Measurements from ENCODE around the gene ACVR1B.

Gene ACVR1B

DNA sequence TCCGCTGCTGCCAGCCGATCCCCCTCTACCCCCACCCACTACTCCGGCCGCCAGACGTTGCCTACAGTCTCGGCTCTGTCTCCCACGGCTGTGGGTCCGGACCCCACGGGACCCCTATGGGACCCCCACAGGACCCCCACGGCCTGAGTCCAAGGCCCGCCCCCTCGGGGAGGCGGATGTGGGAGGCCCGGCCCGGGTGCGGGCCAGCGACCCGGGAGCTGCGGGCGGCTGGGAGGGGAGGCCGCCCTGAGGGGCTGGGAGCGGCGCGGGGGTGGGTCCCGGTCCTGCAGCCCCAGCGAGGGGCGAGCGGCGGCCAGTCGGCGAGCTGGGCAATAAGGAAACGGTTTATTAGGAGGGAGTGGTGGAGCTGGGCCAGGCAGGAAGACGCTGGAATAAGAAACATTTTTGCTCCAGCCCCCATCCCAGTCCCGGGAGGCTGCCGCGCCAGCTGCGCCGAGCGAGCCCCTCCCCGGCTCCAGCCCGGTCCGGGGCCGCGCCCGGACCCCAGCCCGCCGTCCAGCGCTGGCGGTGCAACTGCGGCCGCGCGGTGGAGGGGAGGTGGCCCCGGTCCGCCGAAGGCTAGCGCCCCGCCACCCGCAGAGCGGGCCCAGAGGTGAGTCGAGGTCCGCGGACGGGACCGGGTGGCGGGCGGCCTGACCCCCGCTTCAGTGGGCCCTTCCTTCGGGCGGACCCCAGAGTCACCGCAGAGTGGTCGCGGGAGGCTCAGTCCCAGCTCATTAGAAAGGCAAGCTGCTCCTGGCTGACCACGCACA lies 44.2 kb upstream of the ACVR1B start, which contains the start of gene ACVRL1:
TSS of gene ACVRL1 (plus strand) at position 422 of the 773 bp plus-strand sequence. CDS start 4,971 bp downstream, outside the sequence.
- Histone ChIP-seq H3K27me3 (peaks cover 73% of the 10 kb centered on the region), H3K9me3 (no peaks in the 10 kb centered on the region), H3K4me3 (ENCODE audit: low read depth in 1 of 2, low read length in 1 of 2) (no peak within 1 kb of the TSS), H3K4me1 (ENCODE audit: control insufficient read depth in 1 of 2, insufficient read depth in 1 of 2, low read depth in 1 of 2, low read length in 1 of 2) (peaks cover 0 to 4% of the 10 kb centered on the region in 2 experiments), H3K36me3 (no peaks in the 10 kb centered on the region), H3K27ac (no peak within 1 kb of the TSS)
- TF ChIP-seq, protein P1, sequence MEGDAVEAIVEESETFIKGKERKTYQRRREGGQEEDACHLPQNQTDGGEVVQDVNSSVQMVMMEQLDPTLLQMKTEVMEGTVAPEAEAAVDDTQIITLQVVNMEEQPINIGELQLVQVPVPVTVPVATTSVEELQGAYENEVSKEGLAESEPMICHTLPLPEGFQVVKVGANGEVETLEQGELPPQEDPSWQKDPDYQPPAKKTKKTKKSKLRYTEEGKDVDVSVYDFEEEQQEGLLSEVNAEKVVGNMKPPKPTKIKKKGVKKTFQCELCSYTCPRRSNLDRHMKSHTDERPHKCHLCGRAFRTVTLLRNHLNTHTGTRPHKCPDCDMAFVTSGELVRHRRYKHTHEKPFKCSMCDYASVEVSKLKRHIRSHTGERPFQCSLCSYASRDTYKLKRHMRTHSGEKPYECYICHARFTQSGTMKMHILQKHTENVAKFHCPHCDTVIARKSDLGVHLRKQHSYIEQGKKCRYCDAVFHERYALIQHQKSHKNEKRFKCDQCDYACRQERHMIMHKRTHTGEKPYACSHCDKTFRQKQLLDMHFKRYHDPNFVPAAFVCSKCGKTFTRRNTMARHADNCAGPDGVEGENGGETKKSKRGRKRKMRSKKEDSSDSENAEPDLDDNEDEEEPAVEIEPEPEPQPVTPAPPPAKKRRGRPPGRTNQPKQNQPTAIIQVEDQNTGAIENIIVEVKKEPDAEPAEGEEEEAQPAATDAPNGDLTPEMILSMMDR (IDR thresholded peaks at IDR 0.05): no peak

DNA sequence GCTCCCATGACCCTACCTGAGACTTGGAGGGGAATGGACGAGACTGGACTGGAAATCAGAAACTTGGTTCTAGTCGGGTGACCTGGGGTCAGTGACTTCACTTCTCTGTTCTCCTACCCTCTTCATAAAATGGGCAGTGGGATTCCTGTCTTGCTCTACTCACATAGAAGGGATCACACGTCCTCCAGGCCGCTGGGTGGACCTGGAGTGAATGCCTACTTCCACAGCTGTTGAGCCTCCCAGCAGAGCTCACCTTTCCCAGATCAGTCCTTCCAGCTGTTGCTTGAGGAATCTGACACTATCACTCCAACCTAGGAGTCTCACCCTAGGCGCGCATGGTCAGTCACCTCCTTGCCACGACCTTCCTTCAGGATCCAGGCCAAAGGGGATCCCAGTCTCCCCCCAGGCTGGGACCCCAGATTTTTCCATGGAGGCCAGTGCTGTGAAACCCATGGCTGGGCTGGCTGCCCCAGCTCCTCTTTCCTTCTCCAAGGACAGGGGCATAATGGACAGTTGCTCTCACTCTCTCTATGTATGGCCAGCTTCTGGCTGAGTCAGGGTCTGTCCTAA lies 43.6 kb upstream of the ACVR1B start:
- Histone ChIP-seq H3K27ac (no peak overlapping the region), H3K4me3 (ENCODE audit: low read depth in 1 of 2, low read length in 1 of 2) (no peak overlapping the region), H3K9me3 (no peaks in the 10 kb centered on the region), H3K36me3 (no peaks in the 10 kb centered on the region), H3K4me1 (ENCODE audit: control insufficient read depth in 1 of 2, insufficient read depth in 1 of 2, low read depth in 1 of 2, low read length in 1 of 2) (peaks cover 0 to 4% of the 10 kb centered on the region in 2 experiments), H3K27me3 (peaks cover 73% of the 10 kb centered on the region)
- TF ChIP-seq, protein P1 (IDR thresholded peaks at IDR 0.05): no peak

DNA sequence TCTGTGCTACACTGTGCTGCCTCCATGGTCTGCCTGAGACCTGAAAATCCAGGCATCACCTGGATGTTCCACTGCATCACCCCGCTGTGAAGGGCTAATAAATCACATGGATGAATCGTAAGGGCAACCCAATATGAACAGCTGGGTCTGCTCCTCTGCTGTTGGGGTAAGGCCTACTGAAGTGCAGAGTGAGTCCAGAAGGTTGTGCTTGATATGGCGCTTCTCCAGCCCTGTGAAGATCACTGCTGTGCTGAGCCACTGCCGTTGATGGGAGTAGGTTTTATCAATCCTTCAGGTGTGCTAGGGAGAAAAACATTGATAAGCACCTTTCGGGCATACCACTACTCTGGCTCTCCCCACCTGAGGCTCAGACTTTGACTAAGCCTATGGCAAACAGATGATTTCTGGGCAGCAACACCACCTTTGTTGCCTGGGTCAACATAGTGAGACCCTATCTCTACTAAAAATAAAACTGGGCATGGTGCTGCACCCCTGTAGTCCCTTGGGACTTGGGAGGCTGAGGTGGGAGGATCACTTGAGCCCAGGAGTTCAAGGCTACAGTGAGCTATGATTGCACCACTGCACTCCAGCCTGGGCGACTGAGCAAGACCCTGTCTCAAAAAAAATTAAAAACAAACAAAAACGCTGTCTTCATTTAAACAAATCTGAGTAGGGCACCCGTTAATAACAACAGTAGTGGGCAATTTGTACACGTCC lies 42.5 kb upstream of the ACVR1B start:
- H3K4me3 ChIP-seq (ENCODE audit: low read depth in 1 of 2, low read length in 1 of 2): no peak overlapping the region
- peaks cover 73% of the 10 kb centered on the region for H3K27me3 ChIP-seq
- peaks cover 0 to 4% of the 10 kb centered on the region in 2 experiments for H3K4me1 ChIP-seq (ENCODE audit: control insufficient read depth in 1 of 2, insufficient read depth in 1 of 2, low read depth in 1 of 2, low read length in 1 of 2)
- H3K36me3 ChIP-seq: no peaks in the 10 kb centered on the region
- H3K27ac ChIP-seq: no peak overlapping the region
- TF ChIP-seq, protein P1 (IDR thresholded peaks at IDR 0.05): no peak
- no peaks in the 10 kb centered on the region for H3K9me3 ChIP-seq

DNA sequence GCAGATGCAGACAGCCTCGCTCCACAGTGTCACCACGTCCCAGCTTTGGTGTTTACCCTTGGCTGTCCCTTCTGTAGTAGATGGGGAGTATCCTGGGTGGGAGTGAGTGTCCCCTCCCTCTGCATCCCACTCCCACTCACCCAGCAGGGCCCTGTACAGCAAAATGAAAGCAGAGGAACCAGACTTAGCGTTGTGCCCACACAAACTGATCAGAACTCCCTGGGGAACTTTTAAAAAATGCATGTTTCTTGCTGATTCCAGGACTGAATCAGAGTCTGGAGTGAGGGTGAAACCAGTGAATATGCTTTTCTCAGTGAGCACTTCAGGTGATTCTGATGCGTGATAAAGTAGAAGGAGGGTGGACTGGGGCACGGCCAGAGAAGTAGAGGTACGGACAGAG lies 41.3 kb upstream of the ACVR1B start:
- peaks cover 64% of the 10 kb centered on the region for H3K27me3 ChIP-seq
- H3K27ac ChIP-seq: no peak overlapping the region
- H3K4me1 ChIP-seq (ENCODE audit: control insufficient read depth in 1 of 2, insufficient read depth in 1 of 2, low read depth in 1 of 2, low read length in 1 of 2): peaks cover 0 to 4% of the 10 kb centered on the region in 2 experiments

DNA sequence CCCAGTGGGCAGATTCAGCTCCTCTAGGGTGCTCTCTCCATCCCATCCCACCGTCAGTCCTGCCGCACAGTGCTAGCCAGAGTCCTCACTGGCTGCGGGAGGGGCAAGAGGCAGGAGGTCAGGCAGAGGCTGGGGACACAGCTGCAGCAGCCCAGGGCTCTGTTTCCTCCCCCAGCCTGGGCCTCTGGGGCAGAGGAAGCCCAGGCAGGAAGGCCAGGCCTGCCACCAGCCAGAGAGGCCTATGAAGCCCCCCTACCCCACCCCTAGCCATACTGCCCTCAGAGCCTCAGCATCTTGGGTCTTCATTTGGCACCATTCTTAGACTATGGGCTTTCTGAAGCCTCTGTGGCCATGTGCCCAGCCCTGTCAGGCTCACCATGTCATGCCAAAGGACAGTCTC lies 40.8 kb upstream of the ACVR1B start:
- Histone ChIP-seq H3K9me3 (no peaks in the 10 kb centered on the region), H3K36me3 (no peaks in the 10 kb centered on the region), H3K4me1 (ENCODE audit: control insufficient read depth in 1 of 2, insufficient read depth in 1 of 2, low read depth in 1 of 2, low read length in 1 of 2) (peaks cover 0 to 4% of the 10 kb centered on the region in 2 experiments), H3K4me3 (ENCODE audit: low read depth in 1 of 2, low read length in 1 of 2) (no peak overlapping the region), H3K27ac (no peak overlapping the region), H3K27me3 (peaks cover 59% of the 10 kb centered on the region)
- TF ChIP-seq, protein P1 (IDR thresholded peaks at IDR 0.05): no peak

More for the DNA sequence above, 41.3 kb upstream of the ACVR1B start:
- TF ChIP-seq, protein P1 (IDR thresholded peaks at IDR 0.05): no peak
- H3K9me3 ChIP-seq: no peaks in the 10 kb centered on the region
- H3K36me3 ChIP-seq: no peaks in the 10 kb centered on the region
- no peak overlapping the region for H3K4me3 ChIP-seq (ENCODE audit: low read depth in 1 of 2, low read length in 1 of 2)

Data from neutrophil (primary cell).